ENCODE measurements around the gene VPS16. TPM values are rescaled to one million over a fixed set of nuclear protein-coding genes. Genes with fewer than 3 reads are reported as not detected.

The VPS16 gene
- total RNA-seq, result 10 to 100 TPM; 39.0 to 42.0 TPM

GRCh38 chr20:2840138-2840966, at the start of gene VPS16, which contains the start of gene PCED1A:
TSS of gene VPS16 (plus strand) at chr20:2840745. CDS start at chr20:2840775, 30 bp downstream.
TSS of gene PCED1A (minus strand) at chr20:2840655. CDS start at chr20:2839912, 743 bp downstream.
- intact Hi-C loops (cut with micrococcal nuclease), result loop anchor here (1.0 to 5.0 kb wide), 2 partner anchors 33 to 567 kb away; partner anchors contain the start of genes DNAAF9 and PTPRA
- peaks cover 37% of the 10 kb centered on the region for H3K4me1 Mint-ChIP-seq (ENCODE audit: low read depth)
- CTCF ChIA-PET, result interaction anchor here (0.6 to 1.2 kb wide), 2 partner anchors 147 to 243 kb away, joined by 3 to 4 read pairs; no protein-coding TSS in a partner anchor
- H3K27ac Mint-ChIP-seq, result peak within 1 kb of the TSS; percentile 73
- no peaks in the 10 kb centered on the region for H3K27me3 Mint-ChIP-seq (ENCODE audit: low read depth)
- peak within 1 kb of the TSS; percentile 78 for H3K4me3 Mint-ChIP-seq
- peak; percentile 88 for DNase-seq
- no peaks in the 10 kb centered on the region for H3K9me3 Mint-ChIP-seq
- H3K36me3 Mint-ChIP-seq (ENCODE audit: low read depth), result peaks cover 14% of the 10 kb centered on the region

DNA sequence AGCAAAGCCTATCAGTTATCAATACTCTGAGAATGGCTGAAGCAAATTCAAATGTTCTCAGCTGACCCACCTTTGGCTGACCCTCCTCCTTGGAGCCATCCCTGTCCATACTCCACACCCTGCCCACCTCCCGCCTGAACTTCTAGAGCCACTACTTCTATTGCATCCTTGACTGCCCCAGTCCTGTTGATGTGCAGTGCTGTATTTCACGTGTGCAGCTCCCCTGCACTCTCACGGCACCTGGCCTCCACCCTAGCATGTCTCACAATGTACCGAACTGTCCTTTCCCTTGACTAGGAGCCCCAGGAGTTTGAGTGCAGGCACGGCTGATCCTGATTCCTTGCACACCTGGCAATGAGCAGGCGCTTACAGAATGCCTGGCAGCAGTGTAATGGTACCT, 47.1 kb upstream of the VPS16 start:
- intact Hi-C loops (cut with micrococcal nuclease), result no loop called here
- Mint-ChIP-seq H3K36me3 (ENCODE audit: low read depth) (no peaks in the 10 kb centered on the region), H3K9me3 (no peaks in the 10 kb centered on the region), H3K4me3 (no peak overlapping the region), H3K27me3 (ENCODE audit: low read depth) (peaks cover 16% of the 10 kb centered on the region), H3K27ac (no peak overlapping the region), H3K4me1 (ENCODE audit: low read depth) (no peaks in the 10 kb centered on the region)
- CTCF ChIA-PET, result no interaction called here
- no peak for DNase-seq

DNA sequence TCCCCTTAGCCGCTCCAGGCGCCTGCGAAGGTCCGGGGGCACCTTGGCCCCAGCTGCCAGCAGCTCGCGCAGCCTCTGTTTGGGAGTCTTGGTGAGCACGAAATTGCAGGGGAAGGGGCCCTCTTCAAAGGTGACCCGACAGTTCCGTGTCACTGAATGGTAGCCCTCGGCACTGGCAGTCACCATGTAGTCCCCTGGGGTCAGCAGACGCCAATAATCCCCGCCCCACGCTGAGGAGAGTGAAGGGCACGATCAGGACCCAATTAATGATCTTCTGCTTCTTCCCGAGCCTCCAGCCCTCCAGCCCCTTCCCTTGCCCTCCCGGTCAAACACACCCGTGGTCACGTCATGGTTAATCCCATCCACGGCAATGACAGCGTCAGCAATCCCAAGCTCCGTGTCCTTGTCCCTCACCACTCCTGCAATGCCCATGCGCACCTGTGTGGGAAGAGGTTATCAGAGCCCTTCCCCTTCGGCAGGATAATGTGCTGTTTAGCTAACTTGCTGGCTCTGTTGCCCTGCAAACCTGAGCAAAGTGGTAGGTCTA, 46.3 kb upstream of the VPS16 start:
- H3K4me3 Mint-ChIP-seq, result no peak overlapping the region
- peaks cover 4% of the 10 kb centered on the region for H3K4me1 Mint-ChIP-seq (ENCODE audit: low read depth)
- no peaks in the 10 kb centered on the region for H3K9me3 Mint-ChIP-seq
- H3K27ac Mint-ChIP-seq, result no peak overlapping the region
- CTCF ChIA-PET, result interaction anchor here (0.6 to 0.7 kb wide), 2 partner anchors 14 to 20 kb away, joined by 4 to 8 read pairs; no protein-coding TSS in a partner anchor
- H3K36me3 Mint-ChIP-seq (ENCODE audit: low read depth), result no peaks in the 10 kb centered on the region
- no peak for DNase-seq
- intact Hi-C loops (cut with micrococcal nuclease), result no loop called here
- H3K27me3 Mint-ChIP-seq (ENCODE audit: low read depth), result peaks cover 22% of the 10 kb centered on the region

DNA sequence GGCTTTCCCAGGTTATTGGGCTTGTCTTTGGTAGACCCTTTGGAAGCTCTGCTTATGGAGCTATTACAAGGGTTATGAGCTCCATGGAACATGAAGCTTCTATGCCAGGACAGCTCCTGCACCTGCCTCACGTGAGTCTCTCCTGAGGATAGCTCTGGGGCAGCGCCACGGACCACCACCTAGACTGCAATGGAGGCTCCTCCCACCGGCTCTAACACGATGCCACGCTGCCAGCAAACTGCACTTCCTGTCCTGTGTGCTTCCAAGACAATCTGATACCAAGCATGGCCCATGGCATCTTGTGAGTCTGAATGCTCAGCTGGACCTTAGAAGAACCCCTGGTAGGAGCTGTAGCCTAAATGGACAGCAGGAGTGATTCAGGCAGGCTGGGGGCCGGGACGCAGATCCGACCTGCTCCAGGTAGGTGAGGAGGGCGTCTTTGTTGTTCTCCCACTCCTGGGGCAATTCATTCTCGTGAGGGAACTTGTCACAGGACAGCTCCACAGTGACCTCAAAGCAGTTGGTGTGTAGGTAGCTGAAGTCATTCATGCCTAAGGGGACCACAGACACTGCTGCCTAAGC, 45.6 kb upstream of the VPS16 start:
- H3K27ac Mint-ChIP-seq, result no peak overlapping the region
- no peak overlapping the region for H3K4me3 Mint-ChIP-seq
- no peaks in the 10 kb centered on the region for H3K9me3 Mint-ChIP-seq
- peaks cover 11% of the 10 kb centered on the region for H3K4me1 Mint-ChIP-seq (ENCODE audit: low read depth)
- DNase-seq, result no peak
- intact Hi-C loops (cut with micrococcal nuclease), result no loop called here
- H3K36me3 Mint-ChIP-seq (ENCODE audit: low read depth), result peaks cover under 1% of the 10 kb centered on the region
- peaks cover 29% of the 10 kb centered on the region for H3K27me3 Mint-ChIP-seq (ENCODE audit: low read depth)
- CTCF ChIA-PET, result interaction anchor here (0.5 to 0.7 kb wide), 3 partner anchors 13 to 342 kb away, joined by 3 to 8 read pairs (median 4); no protein-coding TSS in a partner anchor

GRCh38 chr20:2795451-2795850, 45.1 kb upstream of the VPS16 start:
- intact Hi-C loops (cut with micrococcal nuclease), result no loop called here
- Mint-ChIP-seq H3K27me3 (ENCODE audit: low read depth) (peaks cover 31% of the 10 kb centered on the region), H3K27ac (no peak overlapping the region), H3K4me3 (no peak overlapping the region), H3K36me3 (ENCODE audit: low read depth) (peaks cover 1% of the 10 kb centered on the region), H3K9me3 (no peaks in the 10 kb centered on the region), H3K4me1 (ENCODE audit: low read depth) (peaks cover 13% of the 10 kb centered on the region)
- CTCF ChIA-PET, result no interaction called here
- DNase-seq, result no peak

DNA sequence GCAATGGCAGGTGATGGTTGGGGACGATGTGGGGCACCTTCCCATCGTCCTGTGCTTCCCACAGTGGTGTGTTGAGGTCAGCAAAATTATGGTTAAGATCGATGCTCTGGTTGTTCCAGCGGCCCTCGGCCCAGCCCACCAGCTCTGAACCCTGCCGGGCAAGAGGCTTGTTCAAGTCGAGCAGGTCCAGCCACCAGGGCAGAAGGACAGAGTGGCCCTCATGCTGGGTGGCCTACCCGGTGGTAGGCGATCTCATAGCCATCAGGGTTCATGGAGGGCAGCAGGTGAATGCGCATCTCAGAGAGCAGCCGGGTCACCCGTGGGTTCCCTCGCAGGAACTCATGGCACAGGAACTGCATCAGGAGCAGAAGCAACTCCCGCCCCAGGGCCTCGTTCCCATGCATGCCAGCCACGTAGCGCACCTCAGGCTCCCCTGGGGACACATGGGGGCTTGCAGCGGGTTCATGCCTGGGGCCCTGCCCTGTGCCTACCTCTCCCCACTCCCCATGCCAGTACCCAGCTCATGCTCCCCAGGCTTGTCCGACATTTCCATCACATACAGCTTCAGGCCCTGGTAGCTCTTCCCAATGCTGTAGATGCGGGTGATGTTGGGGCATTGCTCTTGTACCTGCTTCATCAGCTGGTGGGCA, 44.4 kb upstream of the VPS16 start:
- H3K9me3 Mint-ChIP-seq, result no peaks in the 10 kb centered on the region

GRCh38 chr20:2797136-2797983, 43.2 kb upstream of the VPS16 start:
- no peaks in the 10 kb centered on the region for H3K9me3 Mint-ChIP-seq
- peaks cover 43% of the 10 kb centered on the region for H3K27me3 Mint-ChIP-seq (ENCODE audit: low read depth)
- H3K4me3 Mint-ChIP-seq, result no peak overlapping the region
- CTCF ChIA-PET, result interaction anchor here (0.9 kb wide), 1 partner anchor 131 kb away, joined by 3 read pairs; no protein-coding TSS in a partner anchor
- no peak for DNase-seq
- H3K27ac Mint-ChIP-seq, result no peak overlapping the region
- H3K36me3 Mint-ChIP-seq (ENCODE audit: low read depth), result peaks cover 1% of the 10 kb centered on the region
- intact Hi-C loops (cut with micrococcal nuclease), result no loop called here
- H3K4me1 Mint-ChIP-seq (ENCODE audit: low read depth), result peaks cover 22% of the 10 kb centered on the region

More for the DNA sequence above, 44.4 kb upstream of the VPS16 start:
- intact Hi-C loops (cut with micrococcal nuclease), result no loop called here
- Mint-ChIP-seq H3K27ac (no peak overlapping the region), H3K4me3 (no peak overlapping the region), H3K36me3 (ENCODE audit: low read depth) (peaks cover 1% of the 10 kb centered on the region), H3K4me1 (ENCODE audit: low read depth) (peaks cover 19% of the 10 kb centered on the region), H3K27me3 (ENCODE audit: low read depth) (peaks cover 37% of the 10 kb centered on the region)
- DNase-seq, result no peak
- CTCF ChIA-PET, result no interaction called here

DNA sequence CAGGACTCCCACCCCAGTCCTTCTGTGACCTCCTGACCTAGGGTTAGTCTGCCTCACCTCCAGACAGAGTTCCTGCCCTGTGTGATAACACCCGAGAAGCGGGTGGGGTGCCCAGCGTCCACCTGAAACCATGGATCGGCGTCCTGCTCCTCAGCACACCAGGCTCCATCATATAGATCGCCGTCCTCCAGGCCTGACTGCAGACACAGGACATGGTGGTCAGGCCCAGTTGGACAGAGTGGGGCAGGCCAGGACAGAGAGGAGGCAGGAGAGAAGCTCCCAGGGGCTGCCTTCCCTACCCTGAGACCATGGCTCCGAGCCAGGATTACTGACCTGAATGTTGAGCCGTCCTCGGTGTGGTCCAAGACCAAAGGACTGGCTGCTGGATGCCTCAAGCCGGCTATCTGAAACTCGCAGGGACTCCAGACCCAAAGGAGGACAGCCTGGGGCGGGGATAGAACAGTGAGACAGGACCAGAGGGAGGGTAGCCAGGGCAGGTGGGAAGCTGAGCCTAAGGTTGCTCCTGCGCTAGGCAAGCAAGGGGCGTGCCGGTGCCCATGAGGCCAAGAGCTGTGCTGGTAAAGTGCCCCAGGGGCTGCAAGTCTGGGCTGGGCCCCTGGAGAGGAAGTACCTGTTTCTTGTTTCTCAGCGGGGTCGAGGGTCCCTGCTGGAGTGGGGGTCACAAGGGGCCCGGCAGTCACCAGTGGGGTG, 42.3 kb upstream of the VPS16 start:
- no peak for DNase-seq
- CTCF ChIA-PET, result interaction anchor here (0.5 to 0.9 kb wide), 2 partner anchors 18 to 132 kb away, joined by 3 to 4 read pairs; no protein-coding TSS in a partner anchor
- Mint-ChIP-seq H3K27me3 (ENCODE audit: low read depth) (peaks cover 46% of the 10 kb centered on the region), H3K4me1 (ENCODE audit: low read depth) (peaks cover 22% of the 10 kb centered on the region), H3K27ac (no peak overlapping the region), H3K4me3 (no peak overlapping the region), H3K36me3 (ENCODE audit: low read depth) (peaks cover 1% of the 10 kb centered on the region), H3K9me3 (no peaks in the 10 kb centered on the region)
- intact Hi-C loops (cut with micrococcal nuclease), result no loop called here

DNA sequence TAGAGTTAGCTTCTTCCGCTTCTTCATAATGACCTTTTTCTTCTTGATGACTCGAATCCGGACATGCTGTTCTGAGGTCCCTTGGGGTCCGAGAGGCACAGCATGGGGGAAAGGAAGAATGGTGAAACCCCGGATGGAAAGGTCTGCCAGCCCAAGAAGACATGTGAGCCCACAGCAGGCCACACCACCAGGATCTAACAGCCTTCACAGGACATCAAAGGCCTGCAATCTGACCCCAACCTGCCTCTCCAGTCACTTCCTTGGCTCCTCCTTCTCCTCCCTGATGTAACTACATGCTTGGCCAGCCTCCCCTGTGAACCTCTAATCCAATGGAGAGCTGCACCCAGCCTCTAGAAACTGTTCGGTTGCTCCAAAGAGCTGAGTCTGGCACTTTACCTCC, 41.7 kb upstream of the VPS16 start:
- Mint-ChIP-seq H3K9me3 (no peaks in the 10 kb centered on the region), H3K27me3 (ENCODE audit: low read depth) (peaks cover 45% of the 10 kb centered on the region), H3K36me3 (ENCODE audit: low read depth) (peaks cover 1% of the 10 kb centered on the region), H3K27ac (no peak overlapping the region), H3K4me1 (ENCODE audit: low read depth) (peaks cover 22% of the 10 kb centered on the region), H3K4me3 (peak overlapping the region; percentile 79)
- CTCF ChIA-PET, result interaction anchor here (0.5 to 1.2 kb wide), 3 partner anchors 9 to 19 kb away, joined by 3 to 4 read pairs (median 3); no protein-coding TSS in a partner anchor
- intact Hi-C loops (cut with micrococcal nuclease), result no loop called here
- peak; percentile 28 for DNase-seq

DNA sequence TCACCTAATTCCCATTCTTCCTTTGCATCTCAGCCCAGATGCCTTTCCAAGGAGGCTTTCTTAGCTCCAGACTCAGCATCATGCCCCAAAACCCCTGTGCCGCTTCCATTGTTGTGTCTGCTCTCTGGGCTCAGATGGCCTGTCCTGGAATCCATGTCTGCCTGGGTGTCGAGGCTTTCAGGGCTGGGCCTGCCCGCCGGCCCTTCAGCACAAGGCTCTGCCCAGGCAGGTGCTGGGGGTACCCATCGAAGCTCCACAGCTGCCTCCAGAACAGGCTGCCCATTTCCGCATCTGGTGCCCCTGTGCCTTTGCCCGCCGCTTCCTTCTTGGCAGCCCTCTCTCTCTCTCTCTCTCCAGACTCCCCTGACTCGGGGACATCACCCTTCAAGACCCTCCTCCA, 41.3 kb upstream of the VPS16 start:
- CTCF ChIA-PET, result interaction anchor here (0.6 to 1.2 kb wide), 2 partner anchors 9 to 14 kb away, joined by 3 read pairs; no protein-coding TSS in a partner anchor
- Mint-ChIP-seq H3K27ac (no peak overlapping the region), H3K27me3 (ENCODE audit: low read depth) (peaks cover 47% of the 10 kb centered on the region), H3K36me3 (ENCODE audit: low read depth) (peaks cover 1% of the 10 kb centered on the region), H3K4me1 (ENCODE audit: low read depth) (peaks cover 22% of the 10 kb centered on the region), H3K4me3 (peak overlapping the region; percentile 79), H3K9me3 (no peaks in the 10 kb centered on the region)
- no peak for DNase-seq
- intact Hi-C loops (cut with micrococcal nuclease), result no loop called here
